G401 (cell line): ENCODE data around the gene KRTAP5-4. TPM values are rescaled to one million over a fixed set of nuclear protein-coding genes. Genes with fewer than 3 reads are reported as not detected.
"Not testable (repeated sequence)": the region's sequence is repeated elsewhere in the genome, so short reads cannot be mapped to it uniquely, and the experiment has no call there.

Source experiments
- DNase-seq: peaks from one replicate; pipeline ENCODE4 v3.0.0-alpha.2; 2015; ENCODE audit warnings: low spot score
- in situ Hi-C: cut with HindIII; loops from 2 replicates; pipeline ENCODE4 v1.10.0; 2016; ENCODE audit warnings: low sequenced_read_pairs, mixed read lengths
- total RNA-seq: library from RNA; depleted of rRNA; stranded (reverse); fragments of >200 nt; shearing (Covaris generic); gene quantifications from 2 replicates; pipeline ENCODE4 v1.2.3, GENCODE V29; 2014

The KRTAP5-4 gene
- total RNA-seq, 1 experiment from 2014 or later, result not detected

- in situ Hi-C loops, result no loop called here
- DNase-seq, result no peak
Observed at GRCh38 chr11:1608363-1608762, 13.6 kb downstream of the KRTAP5-4 start, which contains the start of gene KRTAP5-3. Gene KRTAP5-3 (minus strand): TSS chr11:1608463. CDS start chr11:1608385, 78 bp downstream.

GRCh38 chr11:1607901-1608300 lies 14.0 kb downstream of the KRTAP5-4 start:
- DNase-seq, in situ Hi-C loops: not testable (repeated sequence)

- DNase-seq, in situ Hi-C loops: not testable (repeated sequence)
Observed at GRCh38 chr11:1607156-1607845, 14.6 kb downstream of the KRTAP5-4 start.

GRCh38 chr11:1605923-1606322 lies 16.0 kb downstream of the KRTAP5-4 start:
- in situ Hi-C loops, DNase-seq: not testable (repeated sequence)

GRCh38 chr11:1604711-1605110 lies 17.2 kb downstream of the KRTAP5-4 start:
- no peak for DNase-seq
- in situ Hi-C loops, result no loop called here

GRCh38 chr11:1604181-1604580 lies 17.8 kb downstream of the KRTAP5-4 start:
- no peak for DNase-seq
- in situ Hi-C loops, result no loop called here

- in situ Hi-C loops, result no loop called here
- no peak for DNase-seq
Observed at GRCh38 chr11:1603629-1604028, 18.3 kb downstream of the KRTAP5-4 start.

GRCh38 chr11:1601663-1602062 lies 20.3 kb downstream of the KRTAP5-4 start:
- in situ Hi-C loops, DNase-seq: not testable (repeated sequence)

- no peak for DNase-seq
- in situ Hi-C loops, result no loop called here
Observed at GRCh38 chr11:1600626-1601025, 21.3 kb downstream of the KRTAP5-4 start.

GRCh38 chr11:1598816-1599215 lies 23.1 kb downstream of the KRTAP5-4 start:
- in situ Hi-C loops, result no loop called here
- DNase-seq, result no peak

GRCh38 chr11:1598406-1598805 lies 23.5 kb downstream of the KRTAP5-4 start:
- in situ Hi-C loops, DNase-seq: not testable (repeated sequence)

GRCh38 chr11:1597994-1598380 lies 24.0 kb downstream of the KRTAP5-4 start, which contains the start of gene KRTAP5-2:
Gene KRTAP5-2 (minus strand): TSS chr11:1598294. CDS start chr11:1598250, 44 bp downstream.
- in situ Hi-C loops, result no loop called here
- no peak for DNase-seq

GRCh38 chr11:1597331-1597993 lies 24.5 kb downstream of the KRTAP5-4 start:
- in situ Hi-C loops, result no loop called here
- DNase-seq, result no peak

- DNase-seq, result peak; percentile 58
- in situ Hi-C loops, result not testable (repeated sequence)
Observed at GRCh38 chr11:1596576-1597121, 25.3 kb downstream of the KRTAP5-4 start.

GRCh38 chr11:1595994-1596575 lies 25.9 kb downstream of the KRTAP5-4 start:
- in situ Hi-C loops, result not testable (repeated sequence)
- DNase-seq, result peak; percentile 79

GRCh38 chr11:1592628-1593027 lies 29.3 kb downstream of the KRTAP5-4 start:
- in situ Hi-C loops, result no loop called here
- no peak for DNase-seq

- in situ Hi-C loops, result no loop called here
- DNase-seq, result peak; percentile 24
Observed at GRCh38 chr11:1589996-1590395, 31.9 kb downstream of the KRTAP5-4 start.

GRCh38 chr11:1589191-1589963 lies 32.6 kb downstream of the KRTAP5-4 start:
- DNase-seq, in situ Hi-C loops: not testable (repeated sequence)

GRCh38 chr11:1586699-1587098 lies 35.2 kb downstream of the KRTAP5-4 start:
- no peak for DNase-seq
- in situ Hi-C loops, result no loop called here
